ENCODE measurements around the gene BCAS1.

DNA sequence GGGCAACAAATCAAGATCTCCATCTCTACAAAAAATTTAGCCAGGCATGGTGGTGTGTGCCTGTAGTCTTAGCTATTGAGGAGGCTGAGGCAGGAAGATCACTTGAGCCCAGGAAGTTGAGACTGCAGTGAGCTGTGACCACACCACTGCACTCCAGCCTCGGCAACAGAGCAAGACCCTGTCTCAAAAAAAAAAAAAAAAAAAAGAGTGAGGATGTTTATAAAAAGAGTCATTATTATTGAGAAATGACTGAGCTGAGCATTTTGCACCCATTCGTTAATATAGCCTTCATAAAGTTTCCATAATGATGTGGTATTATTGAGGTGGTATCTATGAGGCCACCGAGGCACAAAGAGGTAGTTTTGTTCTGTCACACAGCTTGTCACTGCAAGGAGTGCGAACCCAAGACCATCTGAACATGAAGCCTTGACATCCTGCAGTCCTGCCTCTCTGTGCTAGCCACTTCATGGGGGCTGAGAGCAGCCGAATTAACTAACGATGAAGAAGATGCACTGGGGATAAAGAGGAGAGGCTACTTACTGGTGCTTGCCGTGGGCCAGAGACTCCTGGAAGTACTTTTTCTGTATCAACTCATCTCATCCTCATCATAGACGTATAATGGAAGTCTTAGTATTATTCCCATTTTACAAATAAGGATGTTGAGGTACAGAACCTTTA, 175.5 kb downstream of the BCAS1 start:
- TF ChIP-seq, protein P1, sequence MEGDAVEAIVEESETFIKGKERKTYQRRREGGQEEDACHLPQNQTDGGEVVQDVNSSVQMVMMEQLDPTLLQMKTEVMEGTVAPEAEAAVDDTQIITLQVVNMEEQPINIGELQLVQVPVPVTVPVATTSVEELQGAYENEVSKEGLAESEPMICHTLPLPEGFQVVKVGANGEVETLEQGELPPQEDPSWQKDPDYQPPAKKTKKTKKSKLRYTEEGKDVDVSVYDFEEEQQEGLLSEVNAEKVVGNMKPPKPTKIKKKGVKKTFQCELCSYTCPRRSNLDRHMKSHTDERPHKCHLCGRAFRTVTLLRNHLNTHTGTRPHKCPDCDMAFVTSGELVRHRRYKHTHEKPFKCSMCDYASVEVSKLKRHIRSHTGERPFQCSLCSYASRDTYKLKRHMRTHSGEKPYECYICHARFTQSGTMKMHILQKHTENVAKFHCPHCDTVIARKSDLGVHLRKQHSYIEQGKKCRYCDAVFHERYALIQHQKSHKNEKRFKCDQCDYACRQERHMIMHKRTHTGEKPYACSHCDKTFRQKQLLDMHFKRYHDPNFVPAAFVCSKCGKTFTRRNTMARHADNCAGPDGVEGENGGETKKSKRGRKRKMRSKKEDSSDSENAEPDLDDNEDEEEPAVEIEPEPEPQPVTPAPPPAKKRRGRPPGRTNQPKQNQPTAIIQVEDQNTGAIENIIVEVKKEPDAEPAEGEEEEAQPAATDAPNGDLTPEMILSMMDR (IDR thresholded peaks at IDR 0.05): no peak
- no peak for TF ChIP-seq EZH2 (IDR thresholded peaks at IDR 0.05; ENCODE audit: borderline replicate concordance, insufficient read depth, low read depth, low read length, poor library complexity, severe bottlenecking)

All from B cell (primary cell).